ENCODE measurements around the gene GDPD1.
"Not testable (repeated sequence)": the region's sequence is repeated elsewhere in the genome, so short reads cannot be mapped to it uniquely, and the experiment has no call there.

GDPD1 gene

GRCh38 chr17:59254742-59255141 is 34.4 kb downstream of the GDPD1 start:
- DNase-seq, result no peak

GRCh38 chr17:59257101-59257500 is 36.8 kb downstream of the GDPD1 start:
- DNase-seq, result no peak

- no peak for DNase-seq
These were observed 40.4 kb downstream of the GDPD1 start for GRCh38 chr17:59260722-59261121.

DNA sequence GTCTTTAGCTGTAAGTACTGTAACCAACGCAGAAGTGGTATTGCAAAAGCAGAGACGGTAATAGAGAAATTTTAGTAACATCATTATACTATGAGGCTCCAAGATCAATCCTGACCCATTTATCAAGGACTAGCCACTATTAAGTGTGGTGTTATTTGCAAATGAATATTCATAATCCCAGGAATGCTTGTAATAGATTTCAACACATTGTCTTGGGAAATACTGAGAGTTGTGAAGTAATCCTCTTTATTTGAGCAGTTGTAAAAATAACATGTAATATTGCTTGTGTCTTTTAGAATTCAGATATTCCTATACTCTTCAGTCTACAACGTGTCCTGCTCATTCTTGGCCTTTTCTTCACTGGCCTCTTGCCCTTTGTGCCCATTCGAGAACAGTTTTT is 46.4 kb downstream of the GDPD1 start:
- DNase-seq, result no peak

DNA sequence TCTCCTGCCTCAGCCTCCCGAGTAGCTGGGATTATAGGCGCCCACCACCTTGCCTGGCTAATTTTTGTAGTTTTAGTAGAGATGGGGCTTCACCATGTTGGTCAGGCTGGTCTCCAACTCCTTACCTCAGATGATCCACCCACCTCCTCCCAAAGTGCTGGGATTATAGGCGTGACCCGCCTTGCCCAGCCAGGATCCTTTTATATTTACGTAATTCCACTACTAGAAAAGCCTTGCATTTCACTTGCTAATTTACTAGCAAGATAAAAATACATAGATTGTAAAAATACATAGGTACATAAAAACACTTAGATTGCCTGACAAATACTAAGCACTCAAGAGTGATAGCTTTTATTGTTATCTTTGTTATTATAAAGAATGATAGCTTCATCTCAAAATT is 47.5 kb downstream of the GDPD1 start:
- DNase-seq, result no peak

DNA sequence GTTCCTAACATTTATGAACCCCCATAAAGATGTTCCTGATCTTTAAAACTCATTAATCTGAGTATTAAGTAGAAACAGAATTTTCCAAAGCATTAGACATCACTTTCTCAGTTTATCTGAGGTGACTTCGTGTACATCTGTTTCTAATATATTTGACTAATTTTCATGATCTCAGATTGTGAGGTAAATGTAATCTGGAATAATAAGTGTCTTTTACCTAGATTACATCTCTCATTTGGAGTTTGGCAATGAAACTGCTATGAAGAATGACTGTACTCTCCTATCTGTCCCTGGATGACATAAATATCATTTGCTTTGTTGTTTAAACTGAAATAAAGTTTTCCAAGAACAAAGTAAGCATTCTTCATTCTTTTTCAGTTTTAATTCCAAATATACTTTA is 55.3 kb downstream of the GDPD1 start:
- no peak for DNase-seq

DNA sequence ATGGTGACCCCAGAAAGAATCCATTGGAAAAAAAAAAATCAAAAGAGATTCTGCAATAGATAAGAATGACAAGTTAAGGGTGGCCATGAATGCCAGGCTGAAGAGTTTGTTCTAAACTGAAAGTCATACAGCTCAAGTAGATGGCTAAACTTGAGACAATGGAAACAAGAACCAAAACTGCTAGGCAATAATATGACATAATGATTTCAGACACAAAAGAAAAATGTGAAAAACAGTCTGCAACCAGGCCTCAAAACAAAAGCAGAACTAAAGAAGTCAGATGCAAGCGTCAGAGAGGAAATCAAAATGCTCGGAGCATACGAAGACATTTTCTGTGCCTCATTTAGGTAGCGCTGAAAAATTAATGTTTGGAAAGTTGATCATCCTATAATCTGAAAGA is 56.7 kb downstream of the GDPD1 start:
- DNase-seq, result no peak

DNA sequence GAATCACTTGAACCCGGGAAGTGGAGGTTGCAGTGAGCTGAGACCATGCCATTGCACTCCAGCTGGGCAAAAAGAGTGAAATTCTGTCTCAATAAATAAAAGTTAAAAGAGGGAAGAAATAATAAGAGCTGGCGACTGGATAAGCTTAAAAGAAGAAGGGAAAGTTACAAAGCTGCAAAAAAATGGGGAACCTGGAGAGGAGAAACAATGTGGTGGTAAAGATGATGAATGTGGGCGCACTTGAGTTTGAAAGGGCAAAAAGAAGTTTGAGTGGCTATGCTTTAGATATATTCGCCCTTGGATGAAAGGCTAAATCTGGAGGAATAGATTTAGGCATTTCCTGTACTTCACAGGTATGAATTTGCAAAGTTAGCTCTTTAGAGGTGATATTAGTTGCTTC is 58.1 kb downstream of the GDPD1 start:
- no peak for DNase-seq

DNA sequence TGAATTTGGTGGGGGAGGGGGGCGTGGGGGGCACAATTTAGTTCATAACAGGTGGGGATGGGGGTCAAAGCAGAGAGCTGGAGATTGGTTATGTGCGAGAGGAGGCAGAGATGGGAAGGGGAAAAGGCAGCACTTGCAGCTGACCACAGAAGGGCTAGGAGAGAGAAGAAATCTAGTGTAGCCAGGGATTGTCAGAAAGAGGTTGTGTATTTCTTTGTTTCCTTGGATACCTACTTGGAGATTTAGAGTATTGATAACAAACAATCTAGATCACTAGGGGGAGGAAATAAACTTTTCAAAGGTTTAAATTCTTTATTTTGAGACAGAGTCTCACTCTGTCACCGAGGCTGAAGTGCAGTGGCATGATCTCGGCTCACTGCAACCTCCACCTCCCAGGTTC is 64.0 kb downstream of the GDPD1 start:
- no peak for DNase-seq

DNA sequence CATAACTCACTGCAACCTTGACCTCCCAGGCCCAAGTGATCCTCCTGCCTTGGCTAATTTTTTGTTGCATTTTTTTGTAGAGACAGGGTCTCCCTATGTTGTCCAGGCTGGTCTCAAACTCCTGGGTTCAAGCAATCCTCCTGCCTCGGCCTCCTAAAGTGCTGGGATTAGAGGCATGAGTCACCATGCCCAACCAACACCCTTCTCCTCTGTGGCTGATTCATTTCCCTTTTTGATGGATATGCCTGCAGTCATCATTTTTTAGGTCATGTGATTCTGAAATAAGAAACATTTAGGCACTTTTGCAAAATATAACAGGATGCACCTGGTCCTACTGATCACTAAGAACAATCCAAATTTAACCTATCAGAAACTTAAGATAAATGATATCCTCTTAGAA is 67.1 kb downstream of the GDPD1 start:
- DNase-seq, result no peak

- DNase-seq, result no peak
These were observed 67.6 kb downstream of the GDPD1 start for GRCh38 chr17:59287891-59288290.

DNA sequence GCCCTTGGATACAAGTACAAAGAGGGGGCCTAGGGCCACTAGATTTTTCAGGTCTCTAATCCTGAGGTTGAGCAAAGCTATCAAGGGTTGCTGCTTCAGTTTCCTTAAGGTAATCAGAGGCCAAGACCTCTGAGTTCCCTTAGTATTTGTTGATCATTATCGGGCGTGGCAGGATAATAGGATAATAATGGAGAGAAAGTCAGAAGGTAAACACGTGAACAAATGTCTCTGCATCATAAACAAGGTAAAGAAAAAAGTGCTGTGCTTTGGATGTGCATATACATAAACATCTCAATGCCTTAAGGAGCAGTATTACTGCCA is 69.6 kb downstream of the GDPD1 start:
- no peak for DNase-seq

DNA sequence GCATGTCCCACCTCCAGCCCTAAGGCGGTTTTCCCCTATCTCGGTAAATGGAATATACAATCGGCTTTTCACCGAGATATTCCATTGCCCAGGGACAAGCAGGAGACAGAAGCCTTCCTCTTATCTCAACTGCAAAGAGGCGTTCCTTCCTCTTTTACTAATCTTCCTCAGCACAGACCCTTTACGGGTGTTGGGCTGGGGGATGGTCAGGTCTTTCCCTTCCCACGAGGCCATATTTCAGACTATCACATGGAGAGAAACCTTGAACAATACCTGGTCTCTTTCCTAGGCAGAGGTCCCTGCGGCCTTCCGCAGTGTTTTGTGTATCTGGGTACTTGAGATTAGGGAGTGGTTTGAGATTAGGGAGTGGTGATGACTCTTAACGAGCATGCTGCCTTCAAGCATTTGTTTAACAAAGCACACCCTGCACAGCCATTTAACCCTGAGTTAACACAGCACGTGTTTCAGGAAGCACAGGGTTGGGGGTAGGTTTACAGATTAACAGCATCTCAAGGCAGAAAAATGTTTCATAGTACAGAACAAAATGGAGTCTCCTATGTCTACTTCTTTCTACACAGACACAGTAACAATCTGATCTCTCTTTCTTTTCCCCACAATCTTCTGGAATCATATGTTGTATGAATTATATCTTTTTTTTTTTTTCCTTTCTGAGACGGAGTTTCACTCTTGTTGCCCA is 70.1 kb downstream of the GDPD1 start:
- not testable (repeated sequence) for DNase-seq

DNA sequence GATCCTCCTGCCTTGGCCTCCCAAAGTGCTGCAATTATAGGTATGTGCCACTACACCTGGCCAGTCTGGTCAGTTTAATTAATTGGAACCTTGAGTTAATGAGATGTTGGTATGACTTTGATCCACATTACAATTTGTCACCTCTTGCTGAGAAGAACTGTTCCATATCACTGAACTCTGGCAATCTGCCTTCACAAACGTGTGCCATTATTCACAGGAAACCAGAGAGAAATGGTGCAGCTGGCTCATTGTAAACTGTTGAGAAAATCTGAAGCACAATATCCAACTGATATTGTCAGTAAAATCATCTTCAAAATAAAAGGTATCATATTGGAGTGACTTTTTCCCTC is 71.8 kb downstream of the GDPD1 start:
- no peak for DNase-seq

DNA sequence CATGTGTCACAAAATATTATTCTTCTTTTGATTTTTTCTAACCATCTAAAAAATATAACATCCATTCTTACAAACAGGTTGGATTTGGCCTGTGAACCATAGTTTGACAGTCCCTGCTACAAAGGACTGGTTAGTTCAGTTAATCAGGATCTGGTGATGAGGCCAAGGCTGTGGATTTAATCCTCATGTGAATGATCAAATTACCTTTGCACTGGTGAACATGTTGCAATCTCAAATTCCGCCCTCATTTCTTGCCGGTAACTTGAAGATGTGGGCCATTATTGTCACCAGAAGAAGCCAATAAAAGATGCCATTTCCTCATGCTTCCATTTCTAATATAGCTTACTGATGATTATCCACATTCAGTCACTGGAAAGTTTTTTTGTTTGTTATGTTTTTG is 75.9 kb downstream of the GDPD1 start:
- no peak for DNase-seq

- DNase-seq, result no peak
These were observed 78.2 kb downstream of the GDPD1 start for GRCh38 chr17:59298521-59298920.

GRCh38 chr17:59299400-59300092 is 79.2 kb downstream of the GDPD1 start:
- no peak for DNase-seq

- DNase-seq, result no peak
These were observed 80.6 kb downstream of the GDPD1 start for GRCh38 chr17:59300941-59301340.

DNA sequence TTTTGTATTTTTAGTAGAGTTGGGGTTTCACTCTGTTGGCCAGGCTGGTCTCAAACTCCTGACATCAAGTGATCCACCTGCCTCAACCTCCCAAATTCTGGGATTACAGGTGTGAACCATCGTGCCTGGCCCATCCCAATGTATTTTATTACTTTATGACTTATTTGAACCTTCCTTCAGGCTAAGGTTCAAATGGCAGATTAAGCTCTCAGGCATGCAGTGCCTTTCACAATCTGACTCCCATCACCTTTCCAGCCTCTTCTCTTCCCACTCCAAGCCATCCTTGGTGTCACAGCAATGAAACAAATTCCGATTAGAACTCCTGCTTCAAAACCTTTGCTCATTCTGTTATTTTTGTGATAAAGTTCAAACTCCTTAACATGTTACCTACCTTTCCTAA is 84.5 kb downstream of the GDPD1 start:
- no peak for DNase-seq

GRCh38 chr17:59310263-59310920 is 90.1 kb downstream of the GDPD1 start:
- DNase-seq, result no peak

DNA sequence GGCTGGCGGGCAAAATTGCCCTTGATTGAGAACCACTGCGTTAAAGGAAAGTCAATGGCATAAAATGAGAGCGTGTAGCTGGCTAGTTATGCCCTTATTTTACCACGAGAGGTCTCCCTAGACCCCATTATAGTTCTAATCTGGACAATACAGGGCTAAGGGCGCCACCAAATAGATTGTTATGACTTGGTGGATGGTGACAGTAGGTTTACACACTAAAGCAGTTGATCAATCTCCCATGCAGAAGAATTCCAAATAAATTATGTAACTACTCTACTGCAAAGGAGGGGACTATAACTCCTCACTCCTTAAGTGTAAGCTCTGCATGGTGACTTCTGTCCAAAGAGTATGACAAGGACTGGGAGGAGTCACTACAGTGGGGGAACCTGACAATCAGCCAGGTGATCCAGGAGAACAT is 90.7 kb downstream of the GDPD1 start:
- DNase-seq, result no peak

GRCh38 chr17:59311521-59311920 is 91.2 kb downstream of the GDPD1 start:
- DNase-seq, result not testable (repeated sequence)

DNA sequence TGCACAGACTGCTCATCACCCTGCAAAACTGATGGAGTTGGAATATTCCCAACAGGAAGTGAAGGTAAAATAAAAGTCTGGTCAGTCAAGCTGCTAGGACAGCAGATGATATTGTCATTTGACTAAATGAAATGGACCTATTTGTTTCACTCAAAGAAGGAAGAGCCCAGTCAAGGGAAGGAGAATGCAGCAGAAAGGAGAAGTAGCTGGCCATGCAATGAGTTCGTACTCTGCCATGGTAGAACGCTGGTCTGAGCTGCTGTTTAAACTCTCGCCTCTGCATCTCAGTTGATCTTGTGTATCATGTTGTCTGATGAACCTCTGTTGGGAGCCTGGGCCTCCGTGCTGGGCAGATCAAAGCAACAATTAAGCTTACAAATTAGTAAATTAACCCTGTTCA is 95.6 kb downstream of the GDPD1 start:
- no peak for DNase-seq

All from activated CD4-positive, CD25-positive, alpha-beta regulatory T cell treated with anti-CD3 and anti-CD28 coated beads, Interleukin-2, amount 50 U/mL, for 72 hours (primary cell).